ENCODE measurements around the gene SLC26A11.

DNA sequence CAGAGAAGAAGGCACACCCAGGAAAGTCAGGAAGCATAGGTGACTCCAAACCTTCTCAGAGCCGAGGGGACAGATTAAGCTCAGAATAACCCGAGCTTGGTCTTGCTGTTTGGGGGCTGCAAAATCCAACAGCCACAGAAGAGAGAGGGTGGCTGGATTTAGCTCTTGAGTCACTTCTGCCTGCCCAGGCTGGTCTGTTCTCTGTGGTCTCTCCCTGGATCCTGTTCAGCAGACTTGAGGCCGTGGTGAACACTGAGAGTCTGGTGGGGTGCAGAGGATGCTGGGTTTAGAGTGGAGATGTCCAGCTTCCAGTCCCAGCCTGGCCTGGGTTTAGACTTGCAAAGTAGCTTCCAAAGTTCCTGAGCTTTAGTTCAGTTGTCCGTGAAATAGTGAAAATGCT, 8.8 kb downstream of the SLC26A11 start:
- TF ChIP-seq, protein P1, sequence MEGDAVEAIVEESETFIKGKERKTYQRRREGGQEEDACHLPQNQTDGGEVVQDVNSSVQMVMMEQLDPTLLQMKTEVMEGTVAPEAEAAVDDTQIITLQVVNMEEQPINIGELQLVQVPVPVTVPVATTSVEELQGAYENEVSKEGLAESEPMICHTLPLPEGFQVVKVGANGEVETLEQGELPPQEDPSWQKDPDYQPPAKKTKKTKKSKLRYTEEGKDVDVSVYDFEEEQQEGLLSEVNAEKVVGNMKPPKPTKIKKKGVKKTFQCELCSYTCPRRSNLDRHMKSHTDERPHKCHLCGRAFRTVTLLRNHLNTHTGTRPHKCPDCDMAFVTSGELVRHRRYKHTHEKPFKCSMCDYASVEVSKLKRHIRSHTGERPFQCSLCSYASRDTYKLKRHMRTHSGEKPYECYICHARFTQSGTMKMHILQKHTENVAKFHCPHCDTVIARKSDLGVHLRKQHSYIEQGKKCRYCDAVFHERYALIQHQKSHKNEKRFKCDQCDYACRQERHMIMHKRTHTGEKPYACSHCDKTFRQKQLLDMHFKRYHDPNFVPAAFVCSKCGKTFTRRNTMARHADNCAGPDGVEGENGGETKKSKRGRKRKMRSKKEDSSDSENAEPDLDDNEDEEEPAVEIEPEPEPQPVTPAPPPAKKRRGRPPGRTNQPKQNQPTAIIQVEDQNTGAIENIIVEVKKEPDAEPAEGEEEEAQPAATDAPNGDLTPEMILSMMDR (conservative IDR thresholded peaks at IDR 0.05), result no peak
- TF ChIP-seq ZFX (IDR thresholded peaks at IDR 0.05), result no peak
